GM12874 (cell line): Measurements from ENCODE around the gene SELP.

Experiments
- CTCF ChIP-seq: IDR thresholded peaks from 2 replicates; pipeline ENCODE4 v1.5.1; 2011; ENCODE audit warnings: low read depth, mild to moderate bottlenecking, control low read depth, low read length, moderate library complexity; ENCODE audit not compliant: insufficient read depth

The SELP gene

GRCh38 chr1:169588112-169588511 lies 41.8 kb downstream of the SELP start:
- TF ChIP-seq CTCF = no peak

GRCh38 chr1:169586395-169587255 lies 43.3 kb downstream of the SELP start, which contains the start of gene F5:
Gene F5 (minus strand): TSS chr1:169586481. CDS start chr1:169586386, 95 bp downstream.
- peak; percentile 84 for TF ChIP-seq CTCF

GRCh38 chr1:169586067-169586394 lies 43.9 kb downstream of the SELP start:
- no peak for TF ChIP-seq CTCF

- no peak for TF ChIP-seq CTCF
Observed at GRCh38 chr1:169585181-169585580, 44.7 kb downstream of the SELP start.

DNA sequence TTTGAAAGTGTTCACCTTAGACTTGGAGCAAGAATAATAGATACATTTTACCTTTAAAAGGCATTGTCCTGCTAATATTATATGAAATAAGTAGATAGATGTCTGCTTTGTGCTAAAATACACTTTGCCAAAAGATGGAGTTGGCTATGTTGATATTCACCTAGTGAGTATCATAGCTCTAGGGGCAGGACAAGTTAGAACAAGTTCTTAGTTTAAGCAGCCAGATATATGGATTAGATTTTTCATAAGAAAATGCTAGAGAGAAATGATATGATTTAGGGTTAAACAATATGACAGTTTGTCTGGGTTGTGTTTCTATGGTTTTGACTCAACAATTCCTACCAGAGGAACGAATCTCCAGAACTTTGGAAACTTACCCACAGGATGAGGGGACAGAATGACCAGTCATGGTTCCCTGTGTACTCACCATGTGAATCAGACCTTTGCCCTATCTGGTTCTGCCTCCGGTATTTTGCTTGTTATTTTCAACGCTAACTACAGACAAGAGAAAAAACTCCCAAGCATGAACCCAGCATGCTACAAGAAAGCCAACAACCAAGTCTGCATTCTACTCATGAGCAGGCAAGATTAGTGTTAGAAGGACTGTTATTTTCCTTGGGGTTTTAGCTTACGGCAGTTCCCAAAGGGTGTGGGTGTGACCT lies 45.3 kb downstream of the SELP start:
- TF ChIP-seq CTCF = no peak

DNA sequence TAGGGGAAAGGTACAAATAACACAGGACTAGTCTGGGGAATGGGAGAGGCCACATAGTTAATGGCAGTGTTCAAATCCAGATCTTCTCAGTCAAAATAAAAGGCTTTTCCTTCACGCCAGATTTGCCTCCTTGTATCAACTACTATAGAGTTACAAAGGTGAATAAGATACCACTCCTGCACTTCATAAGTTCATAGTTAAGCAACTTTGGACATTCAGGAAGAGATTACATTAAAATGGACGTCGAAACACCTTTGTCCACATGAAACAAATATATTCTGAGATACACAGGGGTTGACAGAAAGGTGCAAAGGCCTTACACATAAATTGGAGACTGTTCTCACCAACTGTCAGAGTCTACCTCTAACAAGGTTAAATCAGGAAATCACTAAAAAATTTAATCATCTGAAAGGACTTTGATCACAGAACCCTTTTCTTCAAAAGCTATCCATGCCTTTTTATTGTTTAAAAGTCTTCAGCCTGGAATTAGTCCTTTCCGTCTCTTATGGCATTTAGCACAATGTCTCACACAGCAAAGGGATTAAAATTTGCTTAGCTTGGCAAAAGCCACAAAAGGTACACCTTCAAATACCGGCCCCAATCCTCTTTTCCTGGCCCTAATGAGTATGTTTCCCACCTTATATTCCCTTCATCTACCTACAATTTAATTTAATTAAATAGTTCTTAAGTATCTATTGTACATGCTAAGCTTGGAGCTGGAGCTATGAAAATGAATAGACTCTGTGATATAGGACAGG lies 51.8 kb downstream of the SELP start:
- no peak for TF ChIP-seq CTCF

DNA sequence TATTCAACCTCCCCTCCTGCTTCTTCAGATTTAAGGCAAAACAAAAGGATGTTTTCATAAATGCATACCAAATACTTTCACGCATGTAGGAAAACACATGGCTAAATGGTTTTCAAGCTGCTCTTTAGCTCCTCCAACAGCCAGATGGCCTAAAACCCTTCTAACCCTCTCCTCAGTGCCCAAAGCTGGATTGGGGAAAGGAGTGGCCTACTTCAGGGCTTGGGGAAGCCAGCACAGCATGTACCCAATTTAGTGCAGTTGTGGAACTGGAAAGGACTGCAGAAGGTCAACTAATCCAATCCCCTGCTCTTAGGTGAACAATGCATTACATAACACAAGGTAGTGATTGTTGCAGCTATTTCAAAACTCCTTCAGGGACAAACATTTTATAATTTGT lies 53.0 kb downstream of the SELP start:
- TF ChIP-seq CTCF = no peak
